H1 (cell line): ENCODE results near the gene WNT2. TPM values are rescaled to one million over a fixed set of nuclear protein-coding genes. Genes with fewer than 3 reads are reported as not detected.

Experiments
- CTCF ChIA-PET: fragments of 300-600 bp; sonication (Branson Sonifier 250); formaldehyde crosslinking; loops from one replicate; lab custom pipeline; 2021; ENCODE audit not compliant: partially characterized antibody; lab: Charles Lee
- POLR2A ChIA-PET: fragments of 300-600 bp; sonication (Branson Sonifier 250); formaldehyde crosslinking; loops from one replicate; lab custom pipeline; 2021; ENCODE audit warnings: inconsistent platforms; ENCODE audit not compliant: partially characterized antibody; lab: Charles Lee
- DNase-seq, 2 experiments: peaks; one replicate each; pipeline versions ENCODE4 v3.0.0 to v3.0.0-alpha.2; 2010 to 2022; ENCODE audit warnings: low spot score in 2 of 2, low read depth in 1 of 2, mixed read lengths in 1 of 2
- FAIRE-seq: peaks from 2 replicates; lab custom pipeline; 2011; peaks lifted over from hg19 to GRCh38; lab: Jason Lieb, UNC
- H2AFZ ChIP-seq: 2 replicates; pipeline ENCODE4 v1.8.1; 2012; ENCODE audit warnings: low read length, inconsistent platforms
- H2AK5ac ChIP-seq: 2 replicates; pipeline ENCODE4 v1.6.1; 2013; ENCODE audit warnings: low read depth, low read length
- H2BK120ac ChIP-seq: replicated peaks from 2 replicates; pipeline ENCODE3; 2013; ENCODE audit warnings: low read depth, low read length, inconsistent platforms
- H2BK12ac ChIP-seq: 2 replicates; pipeline ENCODE4 v1.6.1; 2013; ENCODE audit warnings: low read depth, low read length
- H2BK15ac ChIP-seq: 2 replicates; pipeline ENCODE4 v1.6.1; 2013; ENCODE audit warnings: low read length
- H2BK20ac ChIP-seq: 2 replicates; pipeline ENCODE4 v1.6.1; 2013; ENCODE audit warnings: low read length
- H2BK5ac ChIP-seq: 2 replicates; pipeline ENCODE4 v1.6.1; 2013; ENCODE audit warnings: low read depth, low read length
- H3K14ac ChIP-seq: 2 replicates; pipeline ENCODE4 v1.6.1; 2013; ENCODE audit warnings: inconsistent platforms; ENCODE audit not compliant: insufficient read length
- H3K18ac ChIP-seq: 2 replicates; pipeline ENCODE4 v1.6.1; 2013; ENCODE audit warnings: low read length; ENCODE audit errors: extremely low read depth
- H3K23ac ChIP-seq: 2 replicates; pipeline ENCODE4 v1.6.1; 2013; ENCODE audit warnings: inconsistent platforms; ENCODE audit not compliant: insufficient read length
- H3K23me2 ChIP-seq: 2 replicates; pipeline ENCODE4 v1.6.1; 2013; ENCODE audit warnings: low read depth, low read length
- H3K27ac ChIP-seq: 2 replicates; pipeline ENCODE4 v1.6.1; 2011; ENCODE audit warnings: low read depth, low read length, inconsistent platforms
- H3K27me3 ChIP-seq, 4 experiments: replicated peaks in 1 of 4; 1 replicate in 1 of 4; 2 replicates in 3 of 4; pipeline versions ENCODE4 v1.6.1 to v1.8.1; 2011 to 2013; ENCODE audit warnings: low read length in 3 of 4, mild to moderate bottlenecking in 3 of 4, inconsistent platforms in 2 of 4, mixed read lengths in 2 of 4, moderate library complexity in 1 of 4; ENCODE audit not compliant: control insufficient read depth in 3 of 4, insufficient read depth in 3 of 4; ENCODE audit errors: extremely low read depth in 1 of 4
- H3K36me3 ChIP-seq, 4 experiments: 2 replicates each; pipeline versions ENCODE4 v1.6.1 to v1.8.1; 2011 to 2013; ENCODE audit warnings: mild to moderate bottlenecking in 4 of 4, low read length in 3 of 4, moderate library complexity in 2 of 4, control low read depth in 1 of 4, inconsistent platforms in 1 of 4; ENCODE audit not compliant: insufficient read depth in 4 of 4, control insufficient read depth in 2 of 4
- H3K4ac ChIP-seq: replicated peaks from 2 replicates; pipeline ENCODE3; 2013; ENCODE audit warnings: low read length, low read depth, mixed read lengths, inconsistent platforms; ENCODE audit not compliant: insufficient read length
- H3K4me1 ChIP-seq, 4 experiments: replicated peaks in 1 of 4; 1 replicate in 1 of 4; 2 replicates in 3 of 4; pipeline versions ENCODE4 v1.6.1 to v1.8.1; 2011 to 2013; ENCODE audit warnings: low read length in 3 of 4, inconsistent platforms in 2 of 4, mixed read lengths in 1 of 4; ENCODE audit not compliant: insufficient read depth in 4 of 4, control insufficient read depth in 3 of 4
- H3K4me2 ChIP-seq, 2 experiments: 2 replicates each; pipeline versions ENCODE4 v1.6.1 to v1.8.1; 2011 to 2013; ENCODE audit warnings: low read depth in 2 of 2, low read length in 2 of 2, control low read depth in 1 of 2, inconsistent platforms in 1 of 2, mild to moderate bottlenecking in 1 of 2; ENCODE audit not compliant: insufficient read depth in 1 of 2
- H3K4me3 ChIP-seq, 4 experiments: fragments of 200-600, 300-600 bp in 1 of 4; sonication (generic), shearing (Covaris generic), sonication (Bioruptor Twin) in 1 of 4; 2 replicates each; pipeline versions ENCODE4 v1.5.1 to v1.8.1; 2011 to 2016; ENCODE audit warnings: low read length in 4 of 4, low read depth in 3 of 4, control low read depth in 2 of 4, inconsistent platforms in 2 of 4, mild to moderate bottlenecking in 2 of 4, mixed read lengths in 1 of 4, moderate library complexity in 1 of 4; ENCODE audit not compliant: insufficient read depth in 2 of 4; ENCODE audit errors: extremely low read depth in 1 of 4
- H3K56ac ChIP-seq: replicated peaks from 2 replicates; pipeline ENCODE3; 2013; ENCODE audit warnings: low read depth, mild to moderate bottlenecking, mixed read lengths, low read length, inconsistent platforms; ENCODE audit not compliant: insufficient read length
- H3K79me1 ChIP-seq: 2 replicates; pipeline ENCODE4 v1.6.1; 2013; ENCODE audit warnings: low read depth, low read length, control low read depth
- H3K79me2 ChIP-seq, 2 experiments: 2 replicates each; pipeline versions ENCODE4 v1.6.1 to v1.8.1; 2012 to 2013; ENCODE audit warnings: low read length in 2 of 2, mild to moderate bottlenecking in 2 of 2, inconsistent platforms in 1 of 2; ENCODE audit not compliant: insufficient read depth in 2 of 2, control insufficient read depth in 1 of 2
- H3K9ac ChIP-seq, 4 experiments: replicated peaks in 1 of 4; 1 replicate in 1 of 4; 2 replicates in 3 of 4; pipeline versions ENCODE4 v1.6.1 to v1.8.1; 2011 to 2013; ENCODE audit warnings: low read depth in 3 of 4, low read length in 3 of 4, control low read depth in 2 of 4, mild to moderate bottlenecking in 2 of 4, moderate library complexity in 2 of 4, inconsistent platforms in 1 of 4; ENCODE audit errors: extremely low read depth in 1 of 4
- H3K9me3 ChIP-seq, 2 experiments: 2 replicates each; pipeline versions ENCODE4 v1.6.1 to v1.8.1; 2012 to 2013; ENCODE audit warnings: mild to moderate bottlenecking in 2 of 2, moderate library complexity in 2 of 2, control low read depth in 1 of 2, inconsistent platforms in 1 of 2, low read depth in 1 of 2, low read length in 1 of 2, mixed read lengths in 1 of 2; ENCODE audit not compliant: insufficient read depth in 2 of 2
- H4K20me1 ChIP-seq, 2 experiments: replicated peaks in 1 of 2; 2 replicates each; pipeline versions ENCODE3 to v1.8.1; 2011 to 2013; ENCODE audit warnings: inconsistent platforms in 2 of 2, low read length in 2 of 2, mild to moderate bottlenecking in 1 of 2; ENCODE audit not compliant: insufficient read depth in 2 of 2, control insufficient read depth in 1 of 2
- H4K5ac ChIP-seq: 2 replicates; pipeline ENCODE4 v1.6.1; 2013; ENCODE audit warnings: low read length, low read depth, mixed read lengths, inconsistent platforms; ENCODE audit not compliant: insufficient read length
- H4K8ac ChIP-seq: 2 replicates; pipeline ENCODE4 v1.8.0; 2013; ENCODE audit warnings: mild to moderate bottlenecking, moderate library complexity, low read length, inconsistent platforms; ENCODE audit not compliant: insufficient read depth; ENCODE audit errors: extremely low read depth
- H4K91ac ChIP-seq: replicated peaks from 2 replicates; pipeline ENCODE3; 2013; ENCODE audit warnings: low read length, mixed read lengths, inconsistent platforms; ENCODE audit not compliant: insufficient read length
- E2F6 ChIP-seq: IDR thresholded peaks from 2 replicates; pipeline ENCODE4 v1.6.1; 2012; ENCODE audit warnings: inconsistent platforms
- HDAC2 ChIP-seq, 2 experiments: fragments of 300-600 bp in 1 of 2; sonication (generic) in 1 of 2; IDR thresholded peaks; 2 replicates each; pipeline ENCODE4 v1.6.1; 2011 to 2012; ENCODE audit warnings: low read depth in 2 of 2, low read length in 2 of 2, mild to moderate bottlenecking in 2 of 2, moderate library complexity in 2 of 2, borderline replicate concordance in 1 of 2, inconsistent platforms in 1 of 2
- KDM5A ChIP-seq: fragments of 200-600 bp; IDR thresholded peaks from 2 replicates; pipeline ENCODE4 v1.7.1; 2012; ENCODE audit warnings: mild to moderate bottlenecking, low read length, inconsistent platforms, mixed read lengths
- SP2 ChIP-seq: IDR thresholded peaks from 2 replicates; pipeline ENCODE4 v1.6.1; 2012; ENCODE audit warnings: mild to moderate bottlenecking, low read length, inconsistent platforms
- WGBS, 2 experiments: shearing (Covaris generic) in 1 of 2; methylation state at CpG; one replicate each; pipeline versions ENCODE4 v1.1.6 to v1.1.7; 2013 to 2015; ENCODE audit warnings: low lambda C conversion rate in 2 of 2, mixed read lengths in 2 of 2, inconsistent platforms in 1 of 2, low coverage in 1 of 2, missing lambda C conversion rate in 1 of 2; ENCODE audit not compliant: insufficient replicate concordance in 2 of 2, insufficient coverage in 1 of 2, insufficient read length in 1 of 2; ENCODE audit errors: extremely low coverage in 1 of 2, missing lambda C conversion rate in 1 of 2; 5-methylcytosine and 5-hydroxymethylcytosine counted together
- polyA plus RNA-seq, 7 experiments: library from polyadenylated mRNA; depleted of rRNA in 3 of 7; stranded (reverse) in 5 of 7; unstranded in 2 of 7; fragments of >200 nt in 5 of 7; fragments of 200-250 nt in 2 of 7; gene quantifications; 1 replicate in 5 of 7; 2 replicates in 1 of 7; 4 replicates in 1 of 7; pipeline versions ENCODE4 v1.2.1 to v1.2.3, GENCODE V29; 2011 to 2013; ENCODE audit warnings: missing spikeins in 2 of 7, mixed read lengths in 2 of 7
- total RNA-seq: library from RNA; stranded (reverse); fragmentation: NEBNext Ultra II Directional; extraction: Animal tissue kit (Norgen Biotek cat#: 25700); gene quantifications from 2 replicates; pipeline ENCODE4 v1.2.1, GENCODE V29; 2021

Gene WNT2
- total and polyA plus RNA-seq, 2 of the 8 experiments (the other 6 are each of a cell fraction or from before 2014, with no cell fraction given) = not detected

- POLR2A ChIA-PET = no interaction called here
- Histone ChIP-seq H3K56ac (no peak overlapping the region), H3K79me1 (no peaks in the 10 kb centered on the region), H4K20me1 (no peaks in the 10 kb centered on the region), H3K4ac (no peak overlapping the region), H3K4me2 (no peak overlapping the region), H4K8ac (no peak overlapping the region), H3K27me3 (no peaks in the 10 kb centered on the region), H3K36me3 (no peaks in the 10 kb centered on the region), H3K14ac (no peak overlapping the region), H4K91ac (no peak overlapping the region), H4K5ac (no peak overlapping the region), H2AK5ac (no peak overlapping the region), H3K4me1 (no peaks in the 10 kb centered on the region), H3K9ac (no peak overlapping the region), H2AFZ (no peak overlapping the region), H3K4me3 (no peak overlapping the region), H3K23ac (no peak overlapping the region), H3K18ac (no peak overlapping the region), H2BK12ac (no peak overlapping the region), H3K23me2 (no peaks in the 10 kb centered on the region), H2BK120ac (no peak overlapping the region), H3K79me2 (no peaks in the 10 kb centered on the region), H2BK5ac (no peak overlapping the region), H2BK15ac (no peak overlapping the region), H3K9me3 (no peaks in the 10 kb centered on the region), H2BK20ac (no peak overlapping the region), H3K27ac (no peak overlapping the region)
- WGBS, 2 experiments = 93% methylated on average over 9 of the region's 9 CpGs; no CpG with 5 or more reads in 1 of the 2 experiments
- CTCF ChIA-PET = no interaction called here
- FAIRE-seq = no peak
- no peak for DNase-seq
- TF ChIP-seq KDM5A (no peak), SP2 (no peak), E2F6 (no peak), HDAC2 (IDR thresholded peaks at IDR 0.05; ENCODE audit: borderline replicate concordance in 1 of 2, low read depth in 2 of 2, low read length in 2 of 2) (no peak)
These were observed 52.5 kb downstream of the WNT2 start for GRCh38 chr7:117270371-117270770.
